Measurements from ENCODE around the gene ATP2C1. TPM values are rescaled to one million over a fixed set of nuclear protein-coding genes. Genes with fewer than 3 reads are reported as not detected.

ATP2C1 gene
- total RNA-seq, 1 experiment from 2014 or later = 34.0 TPM

DNA sequence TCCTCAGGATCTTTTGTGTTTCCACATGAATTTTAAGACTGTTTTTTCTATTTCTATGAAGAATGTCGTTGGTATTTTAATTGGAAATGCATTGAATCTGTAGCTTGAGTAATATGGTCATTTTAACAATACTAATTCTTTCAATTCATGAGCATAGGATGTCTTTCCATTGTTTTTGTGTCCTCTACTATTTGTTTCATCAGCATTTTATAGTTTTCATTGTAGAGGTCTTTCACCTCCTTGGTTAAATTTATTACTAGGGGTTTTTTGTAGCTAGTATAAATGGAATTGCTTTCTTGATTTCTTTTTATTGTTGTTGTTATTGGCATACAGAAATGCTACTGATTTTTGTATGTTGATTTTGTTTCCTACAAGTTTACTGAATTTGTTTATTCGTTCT lies 17.3 kb upstream of the ATP2C1 start:
- Histone ChIP-seq H4K20me1 (ENCODE audit: low read length) (no peaks in the 10 kb centered on the region), H3K27me3 (ENCODE audit: low read length) (no peaks in the 10 kb centered on the region), H3F3A (ENCODE audit: low read length, unreplicated experiment) (no peaks in the 10 kb centered on the region), H3K4me3 (ENCODE audit: low read length) (no peak overlapping the region), H3K9ac (ENCODE audit: low read length) (no peak overlapping the region), H3K36me3 (ENCODE audit: low read depth, low read length) (no peaks in the 10 kb centered on the region), H3K79me2 (ENCODE audit: low read length) (no peaks in the 10 kb centered on the region), H3K4me1 (ENCODE audit: insufficient read depth, low read length) (no peaks in the 10 kb centered on the region), H3K4me2 (ENCODE audit: low read length) (no peak overlapping the region), H2AFZ (ENCODE audit: low read length) (no peak overlapping the region), H3K9me3 (ENCODE audit: low read length) (no peaks in the 10 kb centered on the region), H3K9me2 (replicated peaks; ENCODE audit: low read length) (no peaks in the 10 kb centered on the region), H3K27ac (ENCODE audit: low read length) (no peak overlapping the region)
- intact Hi-C loops (cut with micrococcal nuclease) = no loop called here
- TF ChIP-seq EZH2phosphoT487 (IDR thresholded peaks at IDR 0.05; ENCODE audit: borderline replicate concordance, low read length) = no peak
- TF ChIP-seq, protein P1, sequence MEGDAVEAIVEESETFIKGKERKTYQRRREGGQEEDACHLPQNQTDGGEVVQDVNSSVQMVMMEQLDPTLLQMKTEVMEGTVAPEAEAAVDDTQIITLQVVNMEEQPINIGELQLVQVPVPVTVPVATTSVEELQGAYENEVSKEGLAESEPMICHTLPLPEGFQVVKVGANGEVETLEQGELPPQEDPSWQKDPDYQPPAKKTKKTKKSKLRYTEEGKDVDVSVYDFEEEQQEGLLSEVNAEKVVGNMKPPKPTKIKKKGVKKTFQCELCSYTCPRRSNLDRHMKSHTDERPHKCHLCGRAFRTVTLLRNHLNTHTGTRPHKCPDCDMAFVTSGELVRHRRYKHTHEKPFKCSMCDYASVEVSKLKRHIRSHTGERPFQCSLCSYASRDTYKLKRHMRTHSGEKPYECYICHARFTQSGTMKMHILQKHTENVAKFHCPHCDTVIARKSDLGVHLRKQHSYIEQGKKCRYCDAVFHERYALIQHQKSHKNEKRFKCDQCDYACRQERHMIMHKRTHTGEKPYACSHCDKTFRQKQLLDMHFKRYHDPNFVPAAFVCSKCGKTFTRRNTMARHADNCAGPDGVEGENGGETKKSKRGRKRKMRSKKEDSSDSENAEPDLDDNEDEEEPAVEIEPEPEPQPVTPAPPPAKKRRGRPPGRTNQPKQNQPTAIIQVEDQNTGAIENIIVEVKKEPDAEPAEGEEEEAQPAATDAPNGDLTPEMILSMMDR (conservative IDR thresholded peaks at IDR 0.05; ENCODE audit: low read depth, low read length) = no peak
- no peak for TF ChIP-seq EZH2 (IDR thresholded peaks at IDR 0.05; ENCODE audit: low read length, unreplicated experiment)
- ATAC-seq = no peak
- no TSS peak for BruUV-seq (replicated peaks)
- DNase-seq = no peak
- ChIA-PET POLR2A (ENCODE audit: unreplicated experiment) (no interaction called here), CTCF (no interaction called here)

DNA sequence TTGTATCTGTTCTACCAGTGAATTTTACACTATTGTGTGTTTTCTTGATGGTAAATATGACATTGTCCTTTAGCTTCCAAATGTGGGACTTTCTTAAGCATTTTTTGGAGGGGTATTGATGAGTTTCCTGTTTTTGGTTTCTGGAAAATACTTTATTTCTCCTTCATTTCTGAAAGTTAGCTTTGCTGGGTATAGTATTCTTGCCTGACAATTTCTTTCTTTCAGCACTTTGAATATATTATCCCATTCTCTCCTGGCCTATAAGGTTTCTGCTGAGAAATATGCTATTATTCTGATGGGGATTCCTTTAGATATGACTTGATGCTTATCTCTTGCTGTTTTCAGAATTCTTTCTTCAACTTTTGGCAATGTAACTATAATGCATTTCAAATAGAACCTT lies 15.4 kb upstream of the ATP2C1 start:
- Histone ChIP-seq H3K36me3 (ENCODE audit: low read depth, low read length) (no peaks in the 10 kb centered on the region), H3K9me2 (replicated peaks; ENCODE audit: low read length) (no peaks in the 10 kb centered on the region), H3F3A (ENCODE audit: low read length, unreplicated experiment) (no peaks in the 10 kb centered on the region), H3K9ac (ENCODE audit: low read length) (no peak overlapping the region), H3K79me2 (ENCODE audit: low read length) (no peaks in the 10 kb centered on the region), H3K4me1 (ENCODE audit: insufficient read depth, low read length) (no peaks in the 10 kb centered on the region), H3K9me3 (ENCODE audit: low read length) (no peaks in the 10 kb centered on the region), H3K4me2 (ENCODE audit: low read length) (no peak overlapping the region), H4K20me1 (ENCODE audit: low read length) (no peaks in the 10 kb centered on the region), H3K4me3 (ENCODE audit: low read length) (no peak overlapping the region), H2AFZ (ENCODE audit: low read length) (no peak overlapping the region), H3K27ac (ENCODE audit: low read length) (no peak overlapping the region), H3K27me3 (ENCODE audit: low read length) (no peaks in the 10 kb centered on the region)
- no peak for ATAC-seq
- ChIA-PET CTCF (no interaction called here), POLR2A (ENCODE audit: unreplicated experiment) (no interaction called here)
- TF ChIP-seq EZH2phosphoT487 (IDR thresholded peaks at IDR 0.05; ENCODE audit: borderline replicate concordance, low read length) (no peak), EZH2 (IDR thresholded peaks at IDR 0.05; ENCODE audit: low read length, unreplicated experiment) (no peak)
- no peak for DNase-seq
- BruUV-seq (replicated peaks) = no TSS peak
- intact Hi-C loops (cut with micrococcal nuclease) = no loop called here

DNA sequence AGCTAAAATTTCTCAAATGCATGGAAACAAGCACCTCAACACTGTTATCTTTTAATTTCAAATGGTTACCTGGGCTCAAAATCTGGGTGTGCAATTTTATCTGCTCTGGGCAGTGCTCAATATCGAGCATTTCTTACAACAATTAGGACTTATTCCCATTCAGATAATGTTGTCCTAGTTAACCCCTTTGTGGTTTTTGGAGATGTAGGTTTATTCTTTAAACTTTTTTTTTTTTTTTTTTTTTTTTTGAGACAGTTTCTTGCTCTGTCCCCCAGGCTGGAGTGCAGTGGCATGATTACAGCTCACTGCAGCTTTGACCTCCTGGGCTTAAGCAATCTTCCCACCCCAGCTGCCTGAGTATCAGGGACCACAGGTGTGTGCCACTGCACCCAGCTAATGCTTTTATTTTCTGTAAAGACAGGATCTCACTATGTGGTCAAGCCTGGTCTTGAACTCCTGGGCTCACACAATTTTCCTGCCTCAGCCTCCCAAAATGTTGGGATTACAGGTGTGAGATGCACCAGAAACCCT lies 4.4 kb upstream of the ATP2C1 start:
- H4K20me1 ChIP-seq (ENCODE audit: low read length) = no peaks in the 10 kb centered on the region
- DNase-seq (no peak), ATAC-seq (no peak)
- no TSS peak for BruUV-seq (replicated peaks)
- H3K9ac ChIP-seq (ENCODE audit: low read length) = no peak overlapping the region
- peaks cover 4% of the 10 kb centered on the region for H3K79me2 ChIP-seq (ENCODE audit: low read length)
- no peaks in the 10 kb centered on the region for H3K27me3 ChIP-seq (ENCODE audit: low read length)
- intact Hi-C loops (cut with micrococcal nuclease) = no loop called here
- H3K4me3 ChIP-seq (ENCODE audit: low read length) = no peak overlapping the region
- H2AFZ ChIP-seq (ENCODE audit: low read length) = no peak overlapping the region
- H3K36me3 ChIP-seq (ENCODE audit: low read depth, low read length) = no peaks in the 10 kb centered on the region
- POLR2A ChIA-PET (ENCODE audit: unreplicated experiment) = no interaction called here
- no peak for TF ChIP-seq EZH2phosphoT487 (IDR thresholded peaks at IDR 0.05; ENCODE audit: borderline replicate concordance, low read length)
- TF ChIP-seq, protein P1 (conservative IDR thresholded peaks at IDR 0.05; ENCODE audit: low read depth, low read length) = no peak
- no peaks in the 10 kb centered on the region; the same call in 1 of the 2 replicates for H3K4me1 ChIP-seq (ENCODE audit: insufficient read depth, low read length)
- no peaks in the 10 kb centered on the region for H3K9me3 ChIP-seq (ENCODE audit: low read length)
- no peak overlapping the region for H3K27ac ChIP-seq (ENCODE audit: low read length)
- no peak overlapping the region for H3K4me2 ChIP-seq (ENCODE audit: low read length)
- H3K9me2 ChIP-seq (replicated peaks; ENCODE audit: low read length) = no peaks in the 10 kb centered on the region
- CTCF ChIA-PET = no interaction called here
- no peaks in the 10 kb centered on the region for H3F3A ChIP-seq (ENCODE audit: low read length, unreplicated experiment)

Data from PC-3 (cell line).